ENCODE measurements around the gene TCP11.

Gene TCP11

GRCh38 chr6:35090734-35091133 is 50.4 kb downstream of the TCP11 start:
- no peak for TF ChIP-seq CTCF (conservative IDR thresholded peaks at IDR 0.05; ENCODE audit: low read depth, low read length)
- no peak overlapping the region for H3K4me3 ChIP-seq (ENCODE audit: low read depth, low read length)
- DNase-seq (ENCODE audit: low read depth): no peak

- TF ChIP-seq CTCF (conservative IDR thresholded peaks at IDR 0.05; ENCODE audit: low read depth, low read length): no peak
- no peak overlapping the region for H3K4me3 ChIP-seq (ENCODE audit: low read depth, low read length)
- DNase-seq (ENCODE audit: low read depth): peak; percentile 95
Observed at GRCh38 chr6:35089935-35090505, 51.1 kb downstream of the TCP11 start.

- DNase-seq (ENCODE audit: low read depth): no peak
Observed at GRCh38 chr6:35089216-35089934, 51.8 kb downstream of the TCP11 start.

GRCh38 chr6:35088281-35089215 is 52.6 kb downstream of the TCP11 start:
- no peak overlapping the region for H3K4me3 ChIP-seq (ENCODE audit: low read depth, low read length)
- DNase-seq (ENCODE audit: low read depth): no peak
- TF ChIP-seq CTCF (conservative IDR thresholded peaks at IDR 0.05; ENCODE audit: low read depth, low read length): no peak

More at GRCh38 chr6:35089216-35089934, 51.8 kb downstream of the TCP11 start:
- no peak for TF ChIP-seq CTCF (conservative IDR thresholded peaks at IDR 0.05; ENCODE audit: low read depth, low read length)
- H3K4me3 ChIP-seq (ENCODE audit: low read depth, low read length): no peak overlapping the region

- H3K4me3 ChIP-seq (ENCODE audit: low read depth, low read length): no peak overlapping the region
- no peak for DNase-seq (ENCODE audit: low read depth)
- no peak for TF ChIP-seq CTCF (conservative IDR thresholded peaks at IDR 0.05; ENCODE audit: low read depth, low read length)
Observed at GRCh38 chr6:35087361-35088280, 53.5 kb downstream of the TCP11 start.

GRCh38 chr6:35086636-35087360 is 54.3 kb downstream of the TCP11 start:
- H3K4me3 ChIP-seq (ENCODE audit: low read depth, low read length): no peak overlapping the region
- TF ChIP-seq CTCF (conservative IDR thresholded peaks at IDR 0.05; ENCODE audit: low read depth, low read length): no peak
- no peak for DNase-seq (ENCODE audit: low read depth)
